DOHH2 (cell line): Measurements from ENCODE around the gene IFITM10.

Experiments used
- EZH2phosphoT487 ChIP-seq: fragments of 200-600 bp; sonication (generic); IDR thresholded peaks from 2 replicates; pipeline ENCODE4 v1.6.1; 2017; ENCODE audit warnings: borderline replicate concordance, mild to moderate bottlenecking, antibody characterized with exemption, low read length, moderate library complexity, mixed read lengths
- TF ChIP-seq, protein P1 (sequence below): fragments of 200-600 bp; sonication (generic); IDR thresholded peaks from one replicate; pipeline ENCODE4 v1.5.1; 2014; ENCODE audit warnings: antibody characterized with exemption, mild to moderate bottlenecking, low read depth, low read length; ENCODE audit not compliant: poor library complexity, severe bottlenecking

GRCh38 chr11:1699771-1700170 lies 50.6 kb downstream of the IFITM10 start:
- TF ChIP-seq, protein P1, sequence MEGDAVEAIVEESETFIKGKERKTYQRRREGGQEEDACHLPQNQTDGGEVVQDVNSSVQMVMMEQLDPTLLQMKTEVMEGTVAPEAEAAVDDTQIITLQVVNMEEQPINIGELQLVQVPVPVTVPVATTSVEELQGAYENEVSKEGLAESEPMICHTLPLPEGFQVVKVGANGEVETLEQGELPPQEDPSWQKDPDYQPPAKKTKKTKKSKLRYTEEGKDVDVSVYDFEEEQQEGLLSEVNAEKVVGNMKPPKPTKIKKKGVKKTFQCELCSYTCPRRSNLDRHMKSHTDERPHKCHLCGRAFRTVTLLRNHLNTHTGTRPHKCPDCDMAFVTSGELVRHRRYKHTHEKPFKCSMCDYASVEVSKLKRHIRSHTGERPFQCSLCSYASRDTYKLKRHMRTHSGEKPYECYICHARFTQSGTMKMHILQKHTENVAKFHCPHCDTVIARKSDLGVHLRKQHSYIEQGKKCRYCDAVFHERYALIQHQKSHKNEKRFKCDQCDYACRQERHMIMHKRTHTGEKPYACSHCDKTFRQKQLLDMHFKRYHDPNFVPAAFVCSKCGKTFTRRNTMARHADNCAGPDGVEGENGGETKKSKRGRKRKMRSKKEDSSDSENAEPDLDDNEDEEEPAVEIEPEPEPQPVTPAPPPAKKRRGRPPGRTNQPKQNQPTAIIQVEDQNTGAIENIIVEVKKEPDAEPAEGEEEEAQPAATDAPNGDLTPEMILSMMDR: no peak
- TF ChIP-seq EZH2phosphoT487: no peak
